HepG2 (cell line): ENCODE data around the gene MLX. TPM values are rescaled to one million over a fixed set of nuclear protein-coding genes. Genes with fewer than 3 reads are reported as not detected.
A peak's percentile ranks its signal among the peaks of the same experiment; 100 is the strongest.

Experiments
- AHR ChIP-seq: IDR thresholded peaks from 2 replicates; pipeline ENCODE4 v1.6.1; 2018; ENCODE audit warnings: missing genetic modification reagents, missing compliant biosample characterization
- HNRNPLL ChIP-seq: fragments of 200-400 bp; formaldehyde crosslinking; IDR thresholded peaks from 2 replicates; pipeline ENCODE4 v1.6.1; 2017; ENCODE audit warnings: mild to moderate bottlenecking, low read depth, low read length; ENCODE audit not compliant: poor library complexity, severe bottlenecking
- HOXA3 ChIP-seq: sonication (generic); formaldehyde crosslinking; IDR thresholded peaks from 2 replicates; pipeline ENCODE4 v1.5.0; 2020; ENCODE audit warnings: missing genetic modification reagents
- MAF1 ChIP-seq: sonication (generic); formaldehyde crosslinking; IDR thresholded peaks from 2 replicates; pipeline ENCODE4 v1.5.0; 2020; ENCODE audit warnings: missing genetic modification reagents, borderline replicate concordance
- MAFF ChIP-seq: IDR thresholded peaks from 2 replicates; pipeline ENCODE4 v1.6.1; 2011; ENCODE audit warnings: low read depth, low read length, improper control_type of control experiment
- PLSCR1 ChIP-seq: sonication (generic); formaldehyde crosslinking; IDR thresholded peaks from 2 replicates; pipeline ENCODE4 v1.5.0; 2020; ENCODE audit warnings: missing genetic modification reagents, mild to moderate bottlenecking, borderline replicate concordance
- POGZ ChIP-seq: sonication (generic); formaldehyde crosslinking; IDR thresholded peaks from 2 replicates; pipeline ENCODE4 v1.4.0; 2020; ENCODE audit warnings: mild to moderate bottlenecking, missing genetic modification reagents
- POLR2AphosphoS2 ChIP-seq: IDR thresholded peaks from 2 replicates; pipeline ENCODE4 v1.6.1; 2011; ENCODE audit warnings: low read depth, low read length, improper control_type of control experiment
- RBM22 ChIP-seq: fragments of 200-400 bp; formaldehyde crosslinking; optimal IDR thresholded peaks from 2 replicates; pipeline ENCODE3; 2017; ENCODE audit warnings: mild to moderate bottlenecking, low read length, moderate library complexity
- ZBTB26 ChIP-seq: IDR thresholded peaks from 2 replicates; pipeline ENCODE4 v1.6.1; 2016; ENCODE audit warnings: missing compliant biosample characterization, missing genetic modification reagents, borderline replicate concordance
- ZBTB4 ChIP-seq: sonication (generic); formaldehyde crosslinking; IDR thresholded peaks from 2 replicates; pipeline ENCODE4 v1.4.0; 2020; ENCODE audit warnings: missing genetic modification reagents, mild to moderate bottlenecking, borderline replicate concordance
- ZFP82 ChIP-seq: sonication (generic); formaldehyde crosslinking; IDR thresholded peaks from 2 replicates; pipeline ENCODE4 v1.5.1; 2020; ENCODE audit warnings: mild to moderate bottlenecking, missing genetic modification reagents, borderline replicate concordance
- ZKSCAN8 ChIP-seq: IDR thresholded peaks from 2 replicates; pipeline ENCODE4 v1.6.1; 2016; ENCODE audit warnings: borderline replicate concordance, missing genetic modification reagents, missing compliant biosample characterization
- ZNF232 ChIP-seq: sonication (generic); formaldehyde crosslinking; IDR thresholded peaks from 2 replicates; pipeline ENCODE4 v1.4.0; 2020; ENCODE audit warnings: missing genetic modification reagents, borderline replicate concordance
- ZNF235 ChIP-seq: sonication (generic); formaldehyde crosslinking; IDR thresholded peaks from 2 replicates; pipeline ENCODE4 v1.8.1; 2023; ENCODE audit warnings: mild to moderate bottlenecking, missing genetic modification reagents, borderline replicate concordance
- ZNF687 ChIP-seq: sonication (generic); formaldehyde crosslinking; IDR thresholded peaks from 2 replicates; pipeline ENCODE4 v1.5.1; 2020; ENCODE audit warnings: mild to moderate bottlenecking, missing genetic modification reagents, moderate library complexity
- ZNF784 ChIP-seq: sonication (generic); formaldehyde crosslinking; IDR thresholded peaks from 2 replicates; pipeline ENCODE4 v1.5.1; 2020; ENCODE audit warnings: missing genetic modification reagents, mild to moderate bottlenecking, borderline replicate concordance
- polyA plus RNA-seq, 8 experiments: library from polyadenylated mRNA; depleted of rRNA in 3 of 8; stranded (reverse) in 7 of 8; unstranded in 1 of 8; fragments of >200 nt; fragmentation: Illumina TruSeq in 4 of 8; extraction: Trizol in 4 of 8; gene quantifications; 2 replicates each; pipeline versions ENCODE4 v1.2.1 to v1.2.3, GENCODE V29; 2011 to 2016; ENCODE audit warnings: low read depth in 4 of 8, missing spikeins in 1 of 8, mixed read lengths in 1 of 8; ENCODE audit not compliant: insufficient read depth in 1 of 8
- total RNA-seq, 5 experiments: library from RNA; depleted of rRNA; stranded (reverse); fragments of >200 nt; fragmentation: Illumina TruSeq; extraction: Trizol; gene quantifications; 2 replicates each; pipeline ENCODE4 v1.2.3, GENCODE V29; 2016; ENCODE audit warnings: low read depth in 1 of 5

MLX gene
- total and polyA plus RNA-seq, 2 of the 13 experiments (the other 11 are each of a cell fraction or from before 2014, with no cell fraction given) = 38.9 to 74.4 TPM

- TF ChIP-seq ZBTB26 (peak; percentile 66; the same call in 1 of the 2 replicates), HNRNPLL (no peak), POLR2AphosphoS2 (no peak), MAFF (peak; percentile 25; the same call in 1 of the 2 replicates), ZNF784 (CRISPR knock-in tag) (peak; percentile 65), ZNF232 (CRISPR knock-in tag) (peak; percentile 78; the same call in 1 of the 2 replicates), POGZ (CRISPR knock-in tag) (0 out of 2 replicates have a peak, but pooled peaks have one; percentile 32), ZFP82 (peak; percentile 49; the same call in 1 of the 2 replicates), AHR (no peak; the same call in 1 of the 2 replicates), HOXA3 (peak; percentile 84), ZNF235 (CRISPR knock-in tag) (no peak), ZBTB4 (CRISPR knock-in tag) (peak; percentile 77), RBM22 (peak; percentile 57), ZKSCAN8 (CRISPR knock-in tag) (peak; percentile 72; the same call in 1 of the 2 replicates), MAF1 (CRISPR knock-in tag) (no peak), ZNF687 (peak; percentile 97), PLSCR1 (CRISPR knock-in tag) (peak; percentile 57; the same call in 1 of the 2 replicates)
These were observed 25.7 kb upstream of the MLX start (continued) for GRCh38 chr17:42541041-42541833.
